Lower lobe of right lung (tissue), 2 donors: ENCODE results near the gene AKAP7. TPM values are rescaled to one million over a fixed set of nuclear protein-coding genes. Genes with fewer than 3 reads are reported as not detected.

Source experiments
- ATAC-seq, 2 donors: fragments of 200-7000 bp; cut with Tn5 transposase; one replicate each; pipeline ENCODE4 v1.9.1; 2020 to 2022; ENCODE audit warnings: mild to moderate bottlenecking in 2 of 2, moderate library complexity in 2 of 2
- DNase-seq: peaks from one replicate; pipeline ENCODE4 v3.0.0-alpha.2; 2020
- H3K27ac ChIP-seq: fragments of 200-600 bp; one replicate; pipeline ENCODE4 v1.8.0; 2022
- H3K27me3 ChIP-seq: fragments of 200-600 bp; one replicate; pipeline ENCODE4 v1.8.0; 2022; ENCODE audit warnings: low read depth
- H3K36me3 ChIP-seq: fragments of 200-600 bp; one replicate; pipeline ENCODE4 v1.8.0; 2022; ENCODE audit warnings: mild to moderate bottlenecking
- H3K4me1 ChIP-seq: fragments of 200-600 bp; one replicate; pipeline ENCODE4 v1.8.0; 2022
- H3K4me3 ChIP-seq: fragments of 200-600 bp; one replicate; pipeline ENCODE4 v1.8.0; 2022; ENCODE audit warnings: mild to moderate bottlenecking
- H3K9me3 ChIP-seq: fragments of 200-600 bp; one replicate; pipeline ENCODE4 v1.8.0; 2022
- intact Hi-C: fragments of 100-400 bp; cut with DNase I; formaldehyde crosslinking; loops from one replicate; pipeline ENCODE4 v1.11.0; 2022
- total RNA-seq: library from RNA; stranded (reverse); fragmentation: NEBNext Ultra II Directional; extraction: Animal tissue kit (Norgen Biotek cat#: 25700); gene quantifications from one replicate; pipeline ENCODE4 v1.2.1, GENCODE V29; 2021
- TF ChIP-seq, protein P1 (sequence below): fragments of 200-600 bp; IDR thresholded peaks from one replicate; pipeline ENCODE4 v1.8.0; 2022; ENCODE audit warnings: antibody characterized with exemption, mild to moderate bottlenecking
- donor health status: DM: no; HTN: yes; CAD: no; lungs with severe emphysema.

AKAP7 gene
- total RNA-seq, 1 donor from 2014 or later: 11.0 TPM

DNA sequence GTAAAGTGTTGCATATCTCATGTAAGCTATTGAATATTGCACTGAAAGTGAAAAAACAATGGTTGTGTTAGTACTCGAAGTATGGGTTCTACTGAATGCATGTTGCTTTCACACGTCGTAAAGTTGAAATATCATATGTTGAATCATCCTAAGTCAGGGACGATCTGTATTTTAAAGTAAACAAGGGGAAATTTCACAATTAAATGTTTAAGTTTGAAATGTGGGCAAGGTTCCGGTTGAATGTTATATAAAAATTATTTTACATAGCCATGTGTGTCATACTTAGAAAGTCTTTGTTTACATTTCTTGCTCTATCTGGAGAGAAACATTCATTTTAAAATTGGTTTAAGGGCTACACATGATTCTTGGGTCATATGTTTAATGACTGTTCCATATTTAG, 76.8 kb downstream of the AKAP7 start:
- TF ChIP-seq, protein P1, sequence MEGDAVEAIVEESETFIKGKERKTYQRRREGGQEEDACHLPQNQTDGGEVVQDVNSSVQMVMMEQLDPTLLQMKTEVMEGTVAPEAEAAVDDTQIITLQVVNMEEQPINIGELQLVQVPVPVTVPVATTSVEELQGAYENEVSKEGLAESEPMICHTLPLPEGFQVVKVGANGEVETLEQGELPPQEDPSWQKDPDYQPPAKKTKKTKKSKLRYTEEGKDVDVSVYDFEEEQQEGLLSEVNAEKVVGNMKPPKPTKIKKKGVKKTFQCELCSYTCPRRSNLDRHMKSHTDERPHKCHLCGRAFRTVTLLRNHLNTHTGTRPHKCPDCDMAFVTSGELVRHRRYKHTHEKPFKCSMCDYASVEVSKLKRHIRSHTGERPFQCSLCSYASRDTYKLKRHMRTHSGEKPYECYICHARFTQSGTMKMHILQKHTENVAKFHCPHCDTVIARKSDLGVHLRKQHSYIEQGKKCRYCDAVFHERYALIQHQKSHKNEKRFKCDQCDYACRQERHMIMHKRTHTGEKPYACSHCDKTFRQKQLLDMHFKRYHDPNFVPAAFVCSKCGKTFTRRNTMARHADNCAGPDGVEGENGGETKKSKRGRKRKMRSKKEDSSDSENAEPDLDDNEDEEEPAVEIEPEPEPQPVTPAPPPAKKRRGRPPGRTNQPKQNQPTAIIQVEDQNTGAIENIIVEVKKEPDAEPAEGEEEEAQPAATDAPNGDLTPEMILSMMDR: no peak
- ATAC-seq: no peak
- Histone ChIP-seq H3K27me3 (no peaks in the 10 kb centered on the region), H3K27ac (no peak overlapping the region), H3K4me3 (no peak overlapping the region), H3K36me3 (no peaks in the 10 kb centered on the region), H3K9me3 (no peaks in the 10 kb centered on the region), H3K4me1 (peaks cover 22% of the 10 kb centered on the region)
- no peak for DNase-seq
- intact Hi-C loops: no loop called here

DNA sequence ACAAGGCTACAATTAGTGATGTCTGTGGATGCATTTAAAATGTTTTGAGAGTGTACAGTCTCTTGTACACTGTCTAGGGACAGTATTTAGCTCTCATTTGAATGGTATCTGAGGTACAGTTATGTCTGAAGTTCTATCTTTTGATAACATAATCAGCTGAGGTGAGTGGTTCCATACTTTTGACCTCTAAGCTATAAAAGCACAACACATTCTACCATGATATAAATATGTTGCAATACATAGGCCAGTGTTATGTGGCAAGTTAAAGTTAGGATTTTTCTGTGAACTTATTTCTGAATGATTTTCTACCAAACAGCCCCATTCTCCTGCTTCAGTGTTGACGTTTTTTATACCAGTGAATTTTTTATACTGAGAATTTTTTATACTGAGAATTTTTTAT, 77.6 kb downstream of the AKAP7 start:
- Histone ChIP-seq H3K4me1 (peaks cover 23% of the 10 kb centered on the region), H3K27me3 (no peaks in the 10 kb centered on the region), H3K9me3 (no peaks in the 10 kb centered on the region), H3K4me3 (no peak overlapping the region), H3K36me3 (no peaks in the 10 kb centered on the region), H3K27ac (no peak overlapping the region)
- ATAC-seq (no peak), DNase-seq (no peak)
- TF ChIP-seq, protein P1: no peak
- intact Hi-C loops: no loop called here

DNA sequence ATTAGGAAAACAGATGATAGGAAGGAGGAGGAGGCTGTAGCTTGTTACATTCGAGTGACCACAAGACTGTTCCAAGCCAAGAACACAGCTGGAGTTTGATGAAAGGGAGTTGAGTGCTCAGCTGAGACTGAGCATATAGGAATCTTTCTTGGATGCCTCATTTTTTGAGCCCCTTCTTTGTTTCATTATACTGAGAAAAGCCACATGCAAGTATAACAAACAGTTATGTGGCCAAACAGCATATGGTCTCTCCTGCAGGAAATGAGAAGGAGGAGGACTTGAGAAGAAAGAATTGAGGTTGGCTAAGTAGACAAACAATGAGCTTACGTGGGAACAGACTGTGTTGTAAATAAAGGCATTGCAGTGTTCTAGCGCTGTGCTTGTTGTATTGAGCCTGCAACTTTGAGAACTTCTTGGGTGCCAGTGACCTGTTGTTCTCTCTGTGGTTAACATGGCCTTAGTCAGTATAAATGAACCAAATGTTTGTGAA, 78.3 kb downstream of the AKAP7 start:
- no peak for DNase-seq
- intact Hi-C loops: no loop called here
- H3K27ac ChIP-seq: no peak overlapping the region
- no peaks in the 10 kb centered on the region for H3K27me3 ChIP-seq
- no peaks in the 10 kb centered on the region for H3K9me3 ChIP-seq
- peak; percentile 39 to 46 for ATAC-seq
- peaks cover 23% of the 10 kb centered on the region for H3K4me1 ChIP-seq
- TF ChIP-seq, protein P1: no peak
- H3K4me3 ChIP-seq: no peak overlapping the region
- no peaks in the 10 kb centered on the region for H3K36me3 ChIP-seq

DNA sequence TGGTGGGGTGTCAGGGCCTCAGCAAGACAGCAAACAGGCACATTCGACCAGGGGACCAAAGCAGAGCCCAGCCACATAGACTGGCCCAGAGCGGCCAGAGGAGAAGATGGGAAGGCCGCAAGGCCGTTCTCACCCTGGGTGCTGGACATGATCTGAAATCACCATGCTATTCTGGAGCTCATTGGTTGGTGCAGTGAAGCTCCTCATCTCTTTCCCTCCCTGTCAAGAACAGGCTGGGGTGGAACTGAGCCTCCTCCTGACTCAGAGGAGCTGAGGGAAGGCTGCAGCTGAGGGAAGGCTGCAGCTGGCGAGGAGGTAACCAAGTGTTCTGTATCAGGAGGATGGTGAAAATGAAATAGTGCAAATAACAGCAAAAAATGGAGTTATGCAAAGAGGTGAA, 80.0 kb downstream of the AKAP7 start:
- Histone ChIP-seq H3K27ac (no peak overlapping the region), H3K27me3 (no peaks in the 10 kb centered on the region), H3K4me3 (no peak overlapping the region), H3K9me3 (no peaks in the 10 kb centered on the region), H3K4me1 (peaks cover 23% of the 10 kb centered on the region), H3K36me3 (no peaks in the 10 kb centered on the region)
- intact Hi-C loops: no loop called here
- DNase-seq (no peak), ATAC-seq (no peak)
- TF ChIP-seq, protein P1: no peak

DNA sequence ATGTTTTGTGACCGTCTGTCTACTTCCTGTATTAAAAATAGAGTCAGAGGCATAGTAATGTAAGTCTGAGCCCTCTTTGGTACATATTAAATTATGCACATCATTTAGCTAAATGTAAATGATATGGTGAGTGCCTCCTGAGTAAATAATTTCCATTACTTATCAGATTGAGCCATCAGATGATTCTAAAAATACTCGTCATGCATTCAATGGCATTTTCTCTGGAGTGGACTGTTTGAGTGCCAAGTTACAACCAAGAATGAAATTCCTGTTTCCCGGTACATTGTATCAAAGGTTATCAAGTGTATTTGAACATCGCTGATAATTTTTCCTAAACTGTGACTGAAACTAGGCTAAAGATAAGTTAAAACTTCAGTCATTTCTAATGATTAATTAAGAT, 81.0 kb downstream of the AKAP7 start:
- Histone ChIP-seq H3K9me3 (no peaks in the 10 kb centered on the region), H3K27ac (no peak overlapping the region), H3K4me1 (peaks cover 23% of the 10 kb centered on the region), H3K27me3 (no peaks in the 10 kb centered on the region), H3K4me3 (no peak overlapping the region), H3K36me3 (no peaks in the 10 kb centered on the region)
- no peak for DNase-seq
- TF ChIP-seq, protein P1: no peak
- intact Hi-C loops: no loop called here
- peak in 1 of 2 donors; percentile 72 for ATAC-seq

DNA sequence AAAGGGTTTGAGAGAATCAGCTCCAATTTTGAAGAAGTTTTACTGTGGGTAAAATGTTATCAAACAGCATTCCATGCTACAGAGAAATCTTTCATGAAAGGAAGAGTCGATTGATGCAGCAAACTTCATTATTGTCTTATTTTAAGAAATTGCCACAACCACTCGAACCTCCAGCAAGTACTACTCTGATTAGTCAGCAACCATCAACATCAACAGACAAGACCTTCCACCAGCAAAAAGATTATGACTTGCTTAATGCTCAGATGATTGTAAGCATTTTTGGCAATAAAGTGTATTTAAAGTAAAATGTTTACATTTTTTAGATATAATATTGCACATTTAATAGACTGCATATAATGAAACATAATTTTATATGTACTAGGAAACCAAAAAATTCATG, 87.5 kb downstream of the AKAP7 start:
- no peak for ATAC-seq
- H3K36me3 ChIP-seq: no peaks in the 10 kb centered on the region

More for the DNA sequence above, 87.5 kb downstream of the AKAP7 start:
- intact Hi-C loops: no loop called here
- DNase-seq: no peak
- H3K27me3 ChIP-seq: no peaks in the 10 kb centered on the region
- H3K4me1 ChIP-seq: no peaks in the 10 kb centered on the region
- TF ChIP-seq, protein P1: no peak
- H3K9me3 ChIP-seq: no peaks in the 10 kb centered on the region
- H3K27ac ChIP-seq: no peak overlapping the region
- H3K4me3 ChIP-seq: no peak overlapping the region
